ENCODE measurements around the gene CA5A. TPM values are rescaled to one million over a fixed set of nuclear protein-coding genes. Genes with fewer than 3 reads are reported as not detected.
"Not testable (repeated sequence)": the region's sequence is repeated elsewhere in the genome, so short reads cannot be mapped to it uniquely, and the experiment has no call there.

The CA5A gene
- total RNA-seq, 1 donor from 2014 or later: not detected

- peak; percentile 56 for TF ChIP-seq CTCF (IDR thresholded peaks at IDR 0.05)
- H3K27me3 ChIP-seq; intact Hi-C loops (cut with DNase I); H3K27ac ChIP-seq; H3K36me3 ChIP-seq; H3K4me3 ChIP-seq; H3K4me1 ChIP-seq; H3K9me3 ChIP-seq: not testable (repeated sequence)
- ATAC-seq (peak; percentile 82), DNase-seq (peak; percentile 88)
Observed at GRCh38 chr16:87889762-87890161, 46.6 kb downstream of the CA5A start.

GRCh38 chr16:87888346-87888745, 48.0 kb downstream of the CA5A start:
- H3K4me1 ChIP-seq; H3K36me3 ChIP-seq; DNase-seq; H3K4me3 ChIP-seq; H3K27me3 ChIP-seq; H3K27ac ChIP-seq; H3K9me3 ChIP-seq; ATAC-seq; intact Hi-C loops (cut with DNase I): not testable (repeated sequence)

- intact Hi-C loops (cut with DNase I); H3K27ac ChIP-seq; H3K27me3 ChIP-seq; H3K36me3 ChIP-seq; H3K9me3 ChIP-seq; H3K4me3 ChIP-seq; DNase-seq; H3K4me1 ChIP-seq: not testable (repeated sequence)
- ATAC-seq: peak; percentile 59
Observed at GRCh38 chr16:87887931-87888330, 48.4 kb downstream of the CA5A start.

- H3K27me3 ChIP-seq; intact Hi-C loops (cut with DNase I); H3K9me3 ChIP-seq; H3K27ac ChIP-seq; H3K36me3 ChIP-seq; H3K4me3 ChIP-seq; H3K4me1 ChIP-seq: not testable (repeated sequence)
- DNase-seq: peak; percentile 78
- peak; percentile 87 for ATAC-seq
Observed at GRCh38 chr16:87885371-87885967, 50.9 kb downstream of the CA5A start.

GRCh38 chr16:87882436-87883019, 53.8 kb downstream of the CA5A start:
- Histone ChIP-seq H3K9me3 (no peaks in the 10 kb centered on the region), H3K4me1 (no peaks in the 10 kb centered on the region), H3K27me3 (no peaks in the 10 kb centered on the region), H3K27ac (no peak overlapping the region), H3K36me3 (no peaks in the 10 kb centered on the region), H3K4me3 (no peak overlapping the region)
- no peak for TF ChIP-seq CTCF (IDR thresholded peaks at IDR 0.05)
- intact Hi-C loops (cut with DNase I): no loop called here
- DNase-seq (no peak), ATAC-seq (no peak)

GRCh38 chr16:87881324-87882200, 54.8 kb downstream of the CA5A start:
- Histone ChIP-seq H3K4me1 (no peaks in the 10 kb centered on the region), H3K4me3 (no peak overlapping the region), H3K27ac (no peak overlapping the region), H3K9me3 (no peaks in the 10 kb centered on the region), H3K27me3 (peaks cover under 1% of the 10 kb centered on the region), H3K36me3 (no peaks in the 10 kb centered on the region)
- ATAC-seq (no peak), DNase-seq (no peak)
- no peak for TF ChIP-seq CTCF (IDR thresholded peaks at IDR 0.05)
- intact Hi-C loops (cut with DNase I): no loop called here

GRCh38 chr16:87880117-87880696, 56.1 kb downstream of the CA5A start:
- Histone ChIP-seq H3K27me3 (peaks cover 12% of the 10 kb centered on the region), H3K9me3 (no peaks in the 10 kb centered on the region), H3K36me3 (no peaks in the 10 kb centered on the region), H3K4me1 (no peaks in the 10 kb centered on the region), H3K4me3 (no peak overlapping the region), H3K27ac (no peak overlapping the region)
- no peak for DNase-seq
- TF ChIP-seq CTCF (IDR thresholded peaks at IDR 0.05): no peak
- intact Hi-C loops (cut with DNase I): no loop called here
- peak; percentile 15 for ATAC-seq

- H3K27ac ChIP-seq; DNase-seq; ATAC-seq; H3K36me3 ChIP-seq; H3K4me3 ChIP-seq; intact Hi-C loops (cut with DNase I); H3K9me3 ChIP-seq; H3K4me1 ChIP-seq: not testable (repeated sequence)
- H3K27me3 ChIP-seq: peaks cover 12% of the 10 kb centered on the region
Observed at GRCh38 chr16:87879411-87880013, 56.8 kb downstream of the CA5A start.
